ENCODE measurements around the gene SETD1B.

DNA sequence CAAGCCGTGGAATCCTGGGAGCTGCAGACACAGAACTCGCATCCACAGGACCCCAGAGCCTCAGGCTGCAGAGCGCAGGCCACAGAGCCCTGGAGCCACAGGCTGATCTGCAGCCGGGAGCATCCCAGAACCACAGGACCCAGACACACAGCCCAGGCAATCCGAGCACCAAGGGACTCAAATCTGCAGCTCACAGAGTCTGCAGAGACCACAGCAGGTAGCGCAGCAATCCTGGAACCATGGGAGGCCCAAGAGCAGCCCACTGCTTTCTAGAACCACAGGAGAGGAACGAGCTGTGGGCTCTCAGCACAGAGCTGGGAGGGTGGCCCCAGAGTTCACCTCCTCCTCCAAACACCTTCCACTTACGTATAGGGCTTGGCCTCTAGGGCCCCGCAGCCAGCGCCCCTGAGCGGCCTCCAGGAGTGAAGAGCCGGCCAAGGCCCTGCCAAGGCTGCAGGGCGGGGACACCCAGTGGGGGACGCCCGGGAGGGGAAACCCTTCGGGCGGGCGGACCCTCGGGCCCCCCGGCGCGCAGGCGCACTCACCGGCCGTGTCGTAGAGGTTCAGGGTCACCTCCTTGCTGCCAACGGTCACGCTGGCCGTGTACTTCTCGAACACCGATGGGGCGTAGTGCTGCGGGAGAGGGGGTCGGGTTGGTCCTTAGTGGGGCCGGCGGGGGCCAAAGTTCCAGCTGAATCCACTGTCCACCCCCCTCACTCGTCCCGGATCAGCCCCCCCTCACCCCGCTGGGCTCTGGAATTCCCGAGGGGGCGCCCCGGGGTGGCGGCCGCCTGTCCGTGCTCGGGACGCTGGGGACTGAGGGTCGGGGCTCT is 11.0 kb upstream of the SETD1B start:
- TF ChIP-seq, protein P1, sequence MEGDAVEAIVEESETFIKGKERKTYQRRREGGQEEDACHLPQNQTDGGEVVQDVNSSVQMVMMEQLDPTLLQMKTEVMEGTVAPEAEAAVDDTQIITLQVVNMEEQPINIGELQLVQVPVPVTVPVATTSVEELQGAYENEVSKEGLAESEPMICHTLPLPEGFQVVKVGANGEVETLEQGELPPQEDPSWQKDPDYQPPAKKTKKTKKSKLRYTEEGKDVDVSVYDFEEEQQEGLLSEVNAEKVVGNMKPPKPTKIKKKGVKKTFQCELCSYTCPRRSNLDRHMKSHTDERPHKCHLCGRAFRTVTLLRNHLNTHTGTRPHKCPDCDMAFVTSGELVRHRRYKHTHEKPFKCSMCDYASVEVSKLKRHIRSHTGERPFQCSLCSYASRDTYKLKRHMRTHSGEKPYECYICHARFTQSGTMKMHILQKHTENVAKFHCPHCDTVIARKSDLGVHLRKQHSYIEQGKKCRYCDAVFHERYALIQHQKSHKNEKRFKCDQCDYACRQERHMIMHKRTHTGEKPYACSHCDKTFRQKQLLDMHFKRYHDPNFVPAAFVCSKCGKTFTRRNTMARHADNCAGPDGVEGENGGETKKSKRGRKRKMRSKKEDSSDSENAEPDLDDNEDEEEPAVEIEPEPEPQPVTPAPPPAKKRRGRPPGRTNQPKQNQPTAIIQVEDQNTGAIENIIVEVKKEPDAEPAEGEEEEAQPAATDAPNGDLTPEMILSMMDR (IDR thresholded peaks at IDR 0.05; ENCODE audit: low read length): no peak; the same call in 1 of the 2 replicates
- TF ChIP-seq EZH2 (IDR thresholded peaks at IDR 0.05; ENCODE audit: borderline replicate concordance, low read length): no peak

All from OCI-LY1 (cell line).